ENCODE results near the gene GPR55.

The GPR55 gene

GRCh38 chr2:230964136-230964730, 39.2 kb upstream of the GPR55 start:
- no peak overlapping the region for H3K27ac ChIP-seq
- TF ChIP-seq ZFX (IDR thresholded peaks at IDR 0.05) = no peak
- no peak for TF ChIP-seq CTCF (conservative IDR thresholded peaks at IDR 0.05)

GRCh38 chr2:230961091-230961491, 36.0 kb upstream of the GPR55 start:
- TF ChIP-seq CTCF (conservative IDR thresholded peaks at IDR 0.05) (no peak), ZFX (IDR thresholded peaks at IDR 0.05) (no peak)
- H3K27ac ChIP-seq = no peak overlapping the region

- no peak overlapping the region for H3K27ac ChIP-seq
- TF ChIP-seq CTCF (conservative IDR thresholded peaks at IDR 0.05) (no peak), ZFX (IDR thresholded peaks at IDR 0.05) (no peak)
These were observed 35.0 kb upstream of the GPR55 start for GRCh38 chr2:230960026-230960425.

GRCh38 chr2:230958820-230959756, 34.0 kb upstream of the GPR55 start:
- TF ChIP-seq CTCF (conservative IDR thresholded peaks at IDR 0.05) (no peak), ZFX (IDR thresholded peaks at IDR 0.05) (no peak)
- H3K27ac ChIP-seq = no peak overlapping the region

- TF ChIP-seq CTCF (conservative IDR thresholded peaks at IDR 0.05) = no peak
- no peak for TF ChIP-seq ZFX (IDR thresholded peaks at IDR 0.05)
- no peak overlapping the region for H3K27ac ChIP-seq
These were observed 32.8 kb upstream of the GPR55 start for GRCh38 chr2:230957756-230958391.

- 0 out of 2 replicates have a peak overlapping the region, but pooled peaks have one; percentile 9 for H3K27ac ChIP-seq
- TF ChIP-seq CTCF (conservative IDR thresholded peaks at IDR 0.05) = no peak
- no peak for TF ChIP-seq ZFX (IDR thresholded peaks at IDR 0.05)
These were observed 32.0 kb upstream of the GPR55 start for GRCh38 chr2:230956827-230957755.

Measured in C4-2B (cell line).